ENCODE results near the gene ACSL5. TPM values are rescaled to one million over a fixed set of nuclear protein-coding genes. Genes with fewer than 3 reads are reported as not detected.

The ACSL5 gene
- 0.15 TPM for polyA plus RNA-seq (2013, experiment 1 of 2)
- polyA plus RNA-seq (2013, experiment 2 of 2), result 0.19 TPM

- H3K4me3 ChIP-seq (ENCODE audit: low read length), result no peak within 1 kb of the TSS
- no peaks in the 10 kb centered on the region for H3K27me3 ChIP-seq (ENCODE audit: insufficient read depth, low read length)
- no peaks in the 10 kb centered on the region for H3K36me3 ChIP-seq (ENCODE audit: insufficient read depth, low read length)
- H3K4me1 ChIP-seq (ENCODE audit: insufficient read depth, low read length), result peaks cover 3% of the 10 kb centered on the region; the same call in 1 of the 2 replicates
- H3K9me3 ChIP-seq (ENCODE audit: insufficient read depth, low read depth, low read length), result no peaks in the 10 kb centered on the region
- H3K9ac ChIP-seq (ENCODE audit: low read depth, low read length), result no peak within 1 kb of the TSS
- no peak within 1 kb of the TSS for H3K27ac ChIP-seq (ENCODE audit: low read depth, low read length)
- 90% methylated on average over 4 of the region's 4 CpGs for WGBS
Observed at GRCh38 chr10:112373912-112374338, at the start of gene ACSL5. TSS of gene ACSL5 (plus strand) at chr10:112374116. CDS start at chr10:112394947, 20,831 bp downstream.

GRCh38 chr10:112327678-112328077 is 46.2 kb upstream of the ACSL5 start:
- Histone ChIP-seq H3K9ac (ENCODE audit: low read depth, low read length) (no peak overlapping the region), H3K27ac (ENCODE audit: low read depth, low read length) (no peak overlapping the region), H3K4me3 (ENCODE audit: low read length) (no peak overlapping the region), H3K36me3 (ENCODE audit: insufficient read depth, low read length) (no peaks in the 10 kb centered on the region), H3K9me3 (ENCODE audit: insufficient read depth, low read depth, low read length) (no peaks in the 10 kb centered on the region), H3K27me3 (ENCODE audit: insufficient read depth, low read length) (no peaks in the 10 kb centered on the region), H3K4me1 (ENCODE audit: insufficient read depth, low read length) (no peaks in the 10 kb centered on the region)
- 98% methylated on average over 2 of the region's 3 CpGs for WGBS

- H3K4me1 ChIP-seq (ENCODE audit: insufficient read depth, low read length), result no peaks in the 10 kb centered on the region
- no peaks in the 10 kb centered on the region for H3K36me3 ChIP-seq (ENCODE audit: insufficient read depth, low read length)
- no peak overlapping the region for H3K4me3 ChIP-seq (ENCODE audit: low read length)
- no peaks in the 10 kb centered on the region for H3K27me3 ChIP-seq (ENCODE audit: insufficient read depth, low read length)
- H3K27ac ChIP-seq (ENCODE audit: low read depth, low read length), result no peak overlapping the region
- no peaks in the 10 kb centered on the region for H3K9me3 ChIP-seq (ENCODE audit: insufficient read depth, low read depth, low read length)
- H3K9ac ChIP-seq (ENCODE audit: low read depth, low read length), result no peak overlapping the region
- WGBS, result 87% methylated on average over 4 of the region's 4 CpGs
Observed at GRCh38 chr10:112330162-112330561, 43.8 kb upstream of the ACSL5 start.

GRCh38 chr10:112330607-112331160 is 43.2 kb upstream of the ACSL5 start:
- Histone ChIP-seq H3K27me3 (ENCODE audit: insufficient read depth, low read length) (no peaks in the 10 kb centered on the region), H3K27ac (ENCODE audit: low read depth, low read length) (no peak overlapping the region), H3K36me3 (ENCODE audit: insufficient read depth, low read length) (no peaks in the 10 kb centered on the region), H3K9ac (ENCODE audit: low read depth, low read length) (no peak overlapping the region), H3K4me1 (ENCODE audit: insufficient read depth, low read length) (no peaks in the 10 kb centered on the region; the same call in 1 of the 2 replicates), H3K9me3 (ENCODE audit: insufficient read depth, low read depth, low read length) (no peaks in the 10 kb centered on the region), H3K4me3 (ENCODE audit: low read length) (no peak overlapping the region)
- WGBS, result 91% methylated on average over 1 of the region's 1 CpG

GRCh38 chr10:112332022-112332421 is 41.9 kb upstream of the ACSL5 start:
- H3K9ac ChIP-seq (ENCODE audit: low read depth, low read length), result no peak overlapping the region
- H3K9me3 ChIP-seq (ENCODE audit: insufficient read depth, low read depth, low read length), result no peaks in the 10 kb centered on the region
- no peak overlapping the region for H3K27ac ChIP-seq (ENCODE audit: low read depth, low read length)
- no peak overlapping the region for H3K4me3 ChIP-seq (ENCODE audit: low read length)
- 95% methylated on average over 3 of the region's 3 CpGs for WGBS
- no peaks in the 10 kb centered on the region; the same call in 1 of the 2 replicates for H3K4me1 ChIP-seq (ENCODE audit: insufficient read depth, low read length)
- no peaks in the 10 kb centered on the region for H3K36me3 ChIP-seq (ENCODE audit: insufficient read depth, low read length)
- no peaks in the 10 kb centered on the region for H3K27me3 ChIP-seq (ENCODE audit: insufficient read depth, low read length)

GRCh38 chr10:112332509-112333228 is 41.2 kb upstream of the ACSL5 start:
- WGBS, result 88% methylated on average over 5 of the region's 5 CpGs
- Histone ChIP-seq H3K27me3 (ENCODE audit: insufficient read depth, low read length) (no peaks in the 10 kb centered on the region), H3K4me3 (ENCODE audit: low read length) (no peak overlapping the region), H3K9me3 (ENCODE audit: insufficient read depth, low read depth, low read length) (no peaks in the 10 kb centered on the region), H3K36me3 (ENCODE audit: insufficient read depth, low read length) (no peaks in the 10 kb centered on the region), H3K27ac (ENCODE audit: low read depth, low read length) (no peak overlapping the region), H3K4me1 (ENCODE audit: insufficient read depth, low read length) (no peaks in the 10 kb centered on the region; the same call in 1 of the 2 replicates), H3K9ac (ENCODE audit: low read depth, low read length) (no peak overlapping the region)

GRCh38 chr10:112333452-112333851 is 40.5 kb upstream of the ACSL5 start:
- no peak overlapping the region for H3K9ac ChIP-seq (ENCODE audit: low read depth, low read length)
- WGBS, result 89% methylated on average over 3 of the region's 4 CpGs
- no peak overlapping the region for H3K27ac ChIP-seq (ENCODE audit: low read depth, low read length)
- no peaks in the 10 kb centered on the region for H3K27me3 ChIP-seq (ENCODE audit: insufficient read depth, low read length)
- no peaks in the 10 kb centered on the region; the same call in 1 of the 2 replicates for H3K4me1 ChIP-seq (ENCODE audit: insufficient read depth, low read length)
- no peaks in the 10 kb centered on the region for H3K36me3 ChIP-seq (ENCODE audit: insufficient read depth, low read length)
- H3K4me3 ChIP-seq (ENCODE audit: low read length), result no peak overlapping the region
- no peaks in the 10 kb centered on the region for H3K9me3 ChIP-seq (ENCODE audit: insufficient read depth, low read depth, low read length)

GRCh38 chr10:112335111-112335867 is 38.6 kb upstream of the ACSL5 start:
- no peaks in the 10 kb centered on the region for H3K36me3 ChIP-seq (ENCODE audit: insufficient read depth, low read length)
- H3K27ac ChIP-seq (ENCODE audit: low read depth, low read length), result no peak overlapping the region
- no peaks in the 10 kb centered on the region for H3K9me3 ChIP-seq (ENCODE audit: insufficient read depth, low read depth, low read length)
- WGBS, result 92% methylated on average over 4 of the region's 5 CpGs
- H3K27me3 ChIP-seq (ENCODE audit: insufficient read depth, low read length), result no peaks in the 10 kb centered on the region
- no peaks in the 10 kb centered on the region; the same call in 1 of the 2 replicates for H3K4me1 ChIP-seq (ENCODE audit: insufficient read depth, low read length)
- no peak overlapping the region for H3K4me3 ChIP-seq (ENCODE audit: low read length)
- no peak overlapping the region for H3K9ac ChIP-seq (ENCODE audit: low read depth, low read length)

GRCh38 chr10:112335868-112336265 is 38.0 kb upstream of the ACSL5 start:
- no peak overlapping the region for H3K9ac ChIP-seq (ENCODE audit: low read depth, low read length)
- no peak overlapping the region for H3K27ac ChIP-seq (ENCODE audit: low read depth, low read length)
- H3K4me3 ChIP-seq (ENCODE audit: low read length), result no peak overlapping the region
- H3K9me3 ChIP-seq (ENCODE audit: insufficient read depth, low read depth, low read length), result no peaks in the 10 kb centered on the region
- 96% methylated on average over 4 of the region's 4 CpGs for WGBS
- no peaks in the 10 kb centered on the region for H3K27me3 ChIP-seq (ENCODE audit: insufficient read depth, low read length)
- no peaks in the 10 kb centered on the region; the same call in 1 of the 2 replicates for H3K4me1 ChIP-seq (ENCODE audit: insufficient read depth, low read length)
- H3K36me3 ChIP-seq (ENCODE audit: insufficient read depth, low read length), result no peaks in the 10 kb centered on the region

GRCh38 chr10:112336556-112337201 is 37.2 kb upstream of the ACSL5 start:
- Histone ChIP-seq H3K9me3 (ENCODE audit: insufficient read depth, low read depth, low read length) (no peaks in the 10 kb centered on the region), H3K4me1 (ENCODE audit: insufficient read depth, low read length) (no peaks in the 10 kb centered on the region; the same call in 1 of the 2 replicates), H3K36me3 (ENCODE audit: insufficient read depth, low read length) (no peaks in the 10 kb centered on the region), H3K4me3 (ENCODE audit: low read length) (no peak overlapping the region), H3K27ac (ENCODE audit: low read depth, low read length) (no peak overlapping the region), H3K27me3 (ENCODE audit: insufficient read depth, low read length) (no peaks in the 10 kb centered on the region), H3K9ac (ENCODE audit: low read depth, low read length) (no peak overlapping the region)
- WGBS, result 100% methylated on average over 2 of the region's 5 CpGs
